Measurements from ENCODE around the gene SAXO1.

The SAXO1 gene

DNA sequence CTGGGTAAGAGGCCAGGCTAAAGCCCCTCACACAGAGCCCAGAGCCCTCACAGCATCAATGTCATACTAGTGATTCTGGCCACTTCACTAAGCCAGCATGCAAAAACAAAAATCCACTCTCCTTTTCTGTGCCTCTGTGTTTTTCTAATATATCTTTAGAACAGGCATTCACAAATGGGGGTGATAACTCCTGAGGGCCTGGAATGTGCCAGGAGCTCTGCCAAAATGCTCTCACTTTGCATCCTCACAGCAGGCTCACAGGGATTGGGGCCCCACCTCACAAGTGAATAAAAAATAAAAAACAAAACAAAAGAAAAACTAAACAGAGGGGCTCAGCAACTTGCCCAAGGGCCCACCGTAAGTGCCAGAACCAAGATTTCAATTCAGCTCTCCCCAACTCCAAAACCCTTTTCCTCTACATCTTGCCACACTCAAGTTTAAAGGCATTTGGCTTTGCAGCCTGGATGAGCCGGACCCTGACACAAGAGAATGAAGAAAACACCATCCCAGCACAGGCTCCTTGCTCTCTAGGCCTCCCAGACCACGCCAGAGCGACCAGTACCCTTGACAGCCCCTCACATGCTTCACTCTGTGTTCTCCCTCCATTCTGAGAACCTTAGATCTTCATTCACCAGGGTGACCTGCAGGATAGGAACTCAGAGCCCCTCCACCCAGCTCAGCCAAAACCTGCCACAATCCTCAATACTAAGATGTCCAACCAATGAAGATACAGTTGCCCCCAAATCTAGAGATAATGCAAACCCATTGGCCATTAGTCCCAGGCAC is 51.3 kb downstream of the SAXO1 start:
- no peak for DNase-seq (ENCODE audit: extremely low spot score)
- TF ChIP-seq CTCF (IDR thresholded peaks at IDR 0.05; ENCODE audit: control extremely low read depth, extremely low read depth, low read depth, missing control alignments): no peak
- ChIA-PET POLR2A (no interaction called here), CTCF (no interaction called here)

- no peak for TF ChIP-seq CTCF (IDR thresholded peaks at IDR 0.05; ENCODE audit: control extremely low read depth, extremely low read depth, low read depth, missing control alignments)
Measured at GRCh38 chr9:18980189-18980588, 52.8 kb downstream of the SAXO1 start.

DNA sequence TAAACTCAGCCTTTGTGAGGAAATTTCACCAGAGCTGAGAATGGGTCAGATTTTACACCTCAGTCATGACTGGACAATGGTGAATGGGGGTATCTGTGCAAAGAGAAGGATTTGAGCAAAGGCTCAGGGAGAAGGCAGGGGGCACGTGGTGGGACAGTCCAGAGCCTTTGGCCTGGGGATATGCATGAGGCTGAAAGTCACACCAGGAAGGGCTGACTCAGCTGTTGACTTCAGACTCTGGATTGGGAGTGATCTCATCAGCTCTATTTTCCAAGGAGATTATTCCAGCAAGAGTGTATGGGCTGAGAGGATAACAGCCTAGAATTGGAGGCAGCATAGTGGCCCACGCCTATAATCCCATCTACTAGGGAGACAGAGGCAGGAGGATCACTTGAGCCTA is 53.6 kb downstream of the SAXO1 start:
- no peak for DNase-seq (ENCODE audit: extremely low spot score)
- no peak for TF ChIP-seq CTCF (IDR thresholded peaks at IDR 0.05; ENCODE audit: control extremely low read depth, extremely low read depth, low read depth, missing control alignments)
- ChIA-PET CTCF (interaction anchor here (0.9 to 1.9 kb wide), 2 partner anchors 10 to 486 kb away, joined by 3 to 4 read pairs; no protein-coding TSS in a partner anchor), POLR2A (no interaction called here)

More at GRCh38 chr9:18980189-18980588, 52.8 kb downstream of the SAXO1 start:
- ChIA-PET POLR2A (no interaction called here), CTCF (interaction anchor here (1.9 kb wide), 1 partner anchor 485 kb away, joined by 4 read pairs; no protein-coding TSS in a partner anchor)
- no peak for DNase-seq (ENCODE audit: extremely low spot score)

DNA sequence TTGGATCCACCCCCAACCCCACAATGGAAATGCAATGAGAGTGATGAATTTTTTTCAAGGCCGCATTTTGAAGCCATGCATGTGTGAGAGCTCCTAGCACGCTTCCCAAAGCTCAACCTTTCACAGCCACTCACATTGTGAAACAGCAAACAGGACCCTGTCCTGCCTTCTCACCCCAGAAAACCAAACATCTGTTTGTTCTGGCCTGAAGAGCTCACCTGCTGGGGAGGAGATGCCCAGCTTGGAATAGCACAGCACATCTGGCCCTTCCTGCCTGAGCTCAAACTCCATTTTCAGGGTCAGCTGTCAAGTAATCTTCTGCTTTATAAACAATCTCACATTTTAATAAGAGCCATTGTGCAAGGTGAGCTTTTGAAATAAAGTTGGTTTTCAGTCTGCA is 54.8 kb downstream of the SAXO1 start:
- no peak for DNase-seq (ENCODE audit: extremely low spot score)
- POLR2A ChIA-PET: no interaction called here
- TF ChIP-seq CTCF (IDR thresholded peaks at IDR 0.05; ENCODE audit: control extremely low read depth, extremely low read depth, low read depth, missing control alignments): no peak
- CTCF ChIA-PET: interaction anchor here (1.1 kb wide), 1 partner anchor 24 kb away, joined by 3 read pairs; no protein-coding TSS in a partner anchor

- ChIA-PET CTCF (interaction anchor here (1.2 kb wide), 1 partner anchor 12 kb away, joined by 3 read pairs; no protein-coding TSS in a partner anchor), POLR2A (no interaction called here)
- DNase-seq (ENCODE audit: extremely low spot score): no peak
- TF ChIP-seq CTCF (IDR thresholded peaks at IDR 0.05; ENCODE audit: control extremely low read depth, extremely low read depth, low read depth, missing control alignments): no peak
Measured at GRCh38 chr9:18976709-18977531, 56.1 kb downstream of the SAXO1 start.

DNA sequence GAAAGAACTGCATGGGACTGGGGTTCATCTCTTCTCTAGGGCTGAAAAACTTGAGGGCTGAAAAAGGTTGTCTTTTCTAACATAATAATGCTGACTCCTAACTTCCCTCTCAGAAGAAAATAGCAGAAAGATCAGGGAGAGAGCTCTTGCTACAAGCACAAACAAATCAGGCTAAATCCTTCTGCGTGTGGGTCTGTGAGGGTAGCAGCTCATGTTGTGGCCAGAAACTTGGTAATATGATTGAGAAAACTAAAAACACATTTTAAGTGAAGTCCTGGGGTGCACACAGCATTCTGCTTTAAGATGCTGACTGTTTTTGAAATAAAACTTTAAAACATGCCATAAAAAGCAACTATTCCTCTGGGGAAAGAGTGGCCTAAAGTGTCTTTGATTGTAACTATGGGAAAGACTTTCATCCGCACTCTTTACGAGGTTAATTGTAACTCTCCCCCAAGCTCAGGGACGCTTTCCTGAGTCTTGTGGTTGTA is 56.7 kb downstream of the SAXO1 start:
- POLR2A ChIA-PET: no interaction called here

More for the DNA sequence above, 56.7 kb downstream of the SAXO1 start:
- CTCF ChIA-PET: interaction anchor here (1.2 kb wide), 1 partner anchor 12 kb away, joined by 3 read pairs; no protein-coding TSS in a partner anchor
- TF ChIP-seq CTCF (IDR thresholded peaks at IDR 0.05; ENCODE audit: control extremely low read depth, extremely low read depth, low read depth, missing control alignments): no peak
- DNase-seq (ENCODE audit: extremely low spot score): no peak
